Stomach (tissue), 9 donors: ENCODE results near the gene DNAJB1. TPM values are rescaled to one million over a fixed set of nuclear protein-coding genes. Genes with fewer than 3 reads are reported as not detected.

Experiments used
- DNase-seq, 2 donors: peaks; one replicate each; pipeline versions ENCODE4 v3.0.0 to v3.0.0-alpha.2; 2013 to 2019
- H3K27ac ChIP-seq, 5 donors: fragments of 200-600 bp in 4 of 5; sonication (generic) in 4 of 5; one replicate each; pipeline ENCODE4 v1.5.1; 2013 to 2019; ENCODE audit warnings: mild to moderate bottlenecking in 1 of 5, moderate library complexity in 1 of 5
- H3K27me3 ChIP-seq, 3 donors: fragments of 200-600 bp; sonication (generic); one replicate each; pipeline ENCODE4 v1.5.1; 2017 to 2019; ENCODE audit warnings: mixed run types in 1 of 3
- H3K36me3 ChIP-seq, 4 donors: fragments of 200-600 bp; sonication (generic); 1 replicate in 3 of 4; 2 replicates in 1 of 4; pipeline ENCODE4 v1.5.1; 2016 to 2019
- H3K4me1 ChIP-seq, 4 donors: fragments of 200-600 bp; sonication (generic); one replicate each; pipeline ENCODE4 v1.5.1; 2016 to 2019
- H3K4me3 ChIP-seq, 4 donors: fragments of 200-600 bp; sonication (generic) in 3 of 4; one replicate each; pipeline ENCODE4 v1.5.1; 2016 to 2019; ENCODE audit warnings: mild to moderate bottlenecking in 1 of 4
- H3K9me3 ChIP-seq, 4 donors: fragments of 200-600 bp; sonication (generic); one replicate each; pipeline ENCODE4 v1.5.1; 2016 to 2019
- EP300 ChIP-seq: sonication (generic); formaldehyde crosslinking; IDR thresholded peaks from one replicate; pipeline ENCODE4 v1.6.1; 2017; ENCODE audit warnings: antibody characterized with exemption
- POLR2A ChIP-seq, 4 donors: fragments of 450-650 bp; IDR thresholded peaks; one replicate each; pipeline ENCODE4 v1.6.1; 2016; ENCODE audit warnings: antibody characterized with exemption in 4 of 4, control low read depth in 2 of 4, mild to moderate bottlenecking in 1 of 4, moderate library complexity in 1 of 4
- POLR2AphosphoS5 ChIP-seq, 3 donors: sonication (generic); formaldehyde crosslinking; IDR thresholded peaks; one replicate each; pipeline ENCODE4 v1.6.1; 2016; ENCODE audit warnings: antibody characterized with exemption in 3 of 3
- WGBS, 5 donors: extraction: QIAGEN DNeasy Blood & Tissue Kit in 3 of 5; methylation state at CpG; one replicate each; pipeline versions ENCODE4 v1.1.5 to v1.1.7; 2013 to 2018; 5-methylcytosine and 5-hydroxymethylcytosine counted together
- intact Hi-C: fragments of 100-400 bp; cut with DNase I; formaldehyde crosslinking; loops from one replicate; pipeline ENCODE4 v1.15.1; 2023; ENCODE audit warnings: low total_unique reads
- polyA plus RNA-seq, 3 donors: library from polyadenylated mRNA; stranded (reverse); fragments of 200-250 nt; gene quantifications; one replicate each; pipeline ENCODE4 v1.2.3, GENCODE V29; 2013
- total RNA-seq, 5 donors: library from RNA; depleted of rRNA; stranded (reverse); fragments of >200 nt; gene quantifications; one replicate each; pipeline versions ENCODE4 v1.1.0 to v1.2.3, GENCODE V29; 2014 to 2016
- TF ChIP-seq, protein P1 (sequence below), 7 experiments: fragments of 450-650 bp in 4 of 7; fragments of 200-600 bp in 3 of 7; sonication (generic) in 3 of 7; IDR thresholded peaks; one replicate each; pipeline ENCODE4 v1.5.1; 2016 to 2019; ENCODE audit warnings: antibody characterized with exemption in 7 of 7, control low read depth in 2 of 7, mild to moderate bottlenecking in 1 of 7
- donor health status: healthy with polysubstance abuse.
- donor health status: Bipolar disorder and iron deficiency.
- donor health status: healthy.

The DNAJB1 gene
- total and polyA plus RNA-seq, 8 donors, result 9.9 to 85.8 (median 50.4) TPM

GRCh38 chr19:14519860-14520407 lies 1.7 kb upstream of the DNAJB1 start:
- 38 to 59% (median 46%) methylated on average over 2 of the region's 2 CpGs for WGBS, 5 donors
- intact Hi-C loops, result no loop called here
- Histone ChIP-seq H3K36me3 (peaks cover 14 to 19% (median 17%) of the 10 kb centered on the region in 4 donors), H3K4me1 (peaks cover 36 to 63% (median 41%) of the 10 kb centered on the region in 4 donors), H3K4me3 (no peak overlapping the region), H3K27ac (peak overlapping the region; percentile 97 to 100 (median 99)), H3K9me3 (no peaks in the 10 kb centered on the region), H3K27me3 (no peaks in the 10 kb centered on the region)
- DNase-seq, result peak; percentile 57 to 60
- TF ChIP-seq EP300 (no peak), POLR2AphosphoS5 (IDR thresholded peaks at IDR 0.05) (peak in 2 of 3 donors; percentile 37 to 83), POLR2A (IDR thresholded peaks at IDR 0.05) (no peak)

GRCh38 chr19:14519245-14519859 lies 1.2 kb upstream of the DNAJB1 start:
- Histone ChIP-seq H3K36me3 (peaks cover 19 to 25% (median 22%) of the 10 kb centered on the region in 4 donors), H3K27ac (peak overlapping the region; percentile 97 to 100 (median 99)), H3K27me3 (no peaks in the 10 kb centered on the region), H3K4me3 (peak overlapping the region in 1 of 4 donors; percentile 89), H3K9me3 (no peaks in the 10 kb centered on the region), H3K4me1 (peaks cover 42 to 69% (median 47%) of the 10 kb centered on the region in 4 donors)
- TF ChIP-seq POLR2AphosphoS5 (IDR thresholded peaks at IDR 0.05) (no peak), EP300 (no peak)
- TF ChIP-seq, protein P1, sequence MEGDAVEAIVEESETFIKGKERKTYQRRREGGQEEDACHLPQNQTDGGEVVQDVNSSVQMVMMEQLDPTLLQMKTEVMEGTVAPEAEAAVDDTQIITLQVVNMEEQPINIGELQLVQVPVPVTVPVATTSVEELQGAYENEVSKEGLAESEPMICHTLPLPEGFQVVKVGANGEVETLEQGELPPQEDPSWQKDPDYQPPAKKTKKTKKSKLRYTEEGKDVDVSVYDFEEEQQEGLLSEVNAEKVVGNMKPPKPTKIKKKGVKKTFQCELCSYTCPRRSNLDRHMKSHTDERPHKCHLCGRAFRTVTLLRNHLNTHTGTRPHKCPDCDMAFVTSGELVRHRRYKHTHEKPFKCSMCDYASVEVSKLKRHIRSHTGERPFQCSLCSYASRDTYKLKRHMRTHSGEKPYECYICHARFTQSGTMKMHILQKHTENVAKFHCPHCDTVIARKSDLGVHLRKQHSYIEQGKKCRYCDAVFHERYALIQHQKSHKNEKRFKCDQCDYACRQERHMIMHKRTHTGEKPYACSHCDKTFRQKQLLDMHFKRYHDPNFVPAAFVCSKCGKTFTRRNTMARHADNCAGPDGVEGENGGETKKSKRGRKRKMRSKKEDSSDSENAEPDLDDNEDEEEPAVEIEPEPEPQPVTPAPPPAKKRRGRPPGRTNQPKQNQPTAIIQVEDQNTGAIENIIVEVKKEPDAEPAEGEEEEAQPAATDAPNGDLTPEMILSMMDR (IDR thresholded peaks at IDR 0.05), result no peak
- no peak for DNase-seq
- WGBS, 5 donors, result 91 to 94% (median 93%) methylated on average over 22 of the region's 22 CpGs
- intact Hi-C loops, result no loop called here

DNA sequence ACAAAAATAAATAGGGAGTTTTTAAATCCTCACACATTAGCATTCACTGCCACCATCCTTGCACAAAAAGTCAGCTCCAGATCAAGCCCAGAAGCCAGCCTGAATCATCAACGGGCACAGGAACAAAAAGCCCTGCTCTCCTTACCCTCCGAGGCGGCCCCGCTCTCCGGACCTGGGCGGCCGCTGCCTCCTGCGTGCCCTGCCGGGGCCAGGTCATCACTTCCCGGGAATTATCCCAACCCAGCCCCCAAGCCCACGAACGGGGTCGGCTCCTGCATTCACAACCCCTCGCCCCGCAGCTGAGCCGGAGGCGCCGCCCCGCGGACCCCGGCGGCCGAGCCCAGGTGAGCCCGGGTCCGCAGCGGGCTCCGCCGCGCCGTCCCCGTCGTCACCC lies 754 bp downstream of the DNAJB1 start:
- Histone ChIP-seq H3K36me3 (peaks cover 22 to 40% (median 34%) of the 10 kb centered on the region in 4 donors), H3K27me3 (no peaks in the 10 kb centered on the region), H3K4me1 (peaks cover 51 to 80% (median 52%) of the 10 kb centered on the region in 4 donors), H3K9me3 (no peaks in the 10 kb centered on the region), H3K4me3 (peak overlapping the region; percentile 85 to 89 (median 89)), H3K27ac (peak overlapping the region; percentile 99 to 100 (median 100))
- intact Hi-C loops, result no loop called here
- TF ChIP-seq POLR2AphosphoS5 (IDR thresholded peaks at IDR 0.05), result no peak
- TF ChIP-seq POLR2A (IDR thresholded peaks at IDR 0.05), result no peak
- TF ChIP-seq EP300, result no peak
- TF ChIP-seq, protein P1 (IDR thresholded peaks at IDR 0.05), result no peak
- 0 to 2% (median 0%) methylated on average over 9 to 32 of the region's 32 CpGs for WGBS, 5 donors
- DNase-seq, result no peak

- 8 to 13% (median 11%) methylated on average over 19 to 22 of the region's 22 CpGs for WGBS, 5 donors
- peak in 1 of 2 donors; percentile 50 for DNase-seq
- peak overlapping the region; percentile 85 to 89 (median 89) for H3K4me3 ChIP-seq
- TF ChIP-seq, protein P1 (IDR thresholded peaks at IDR 0.05), result no peak
- H3K9me3 ChIP-seq, result no peaks in the 10 kb centered on the region
- H3K4me1 ChIP-seq, result peaks cover 50 to 80% (median 52%) of the 10 kb centered on the region in 4 donors
- H3K27ac ChIP-seq, result peak overlapping the region; percentile 99 to 100 (median 100)
- intact Hi-C loops, result no loop called here
- peaks cover 22 to 40% (median 34%) of the 10 kb centered on the region in 4 donors for H3K36me3 ChIP-seq
- H3K27me3 ChIP-seq, result no peaks in the 10 kb centered on the region
Observed at GRCh38 chr19:14516746-14517438, 1.3 kb downstream of the DNAJB1 start.
